H1 (cell line): ENCODE results near the gene CFAP65. TPM values are rescaled to one million over a fixed set of nuclear protein-coding genes. Genes with fewer than 3 reads are reported as not detected.

Experiments used
- CTCF ChIP-seq, 3 experiments: IDR thresholded peaks; 1 replicate in 2 of 3; 2 replicates in 1 of 3; pipeline versions ENCODE4 v1.5.1 to v1.6.1; 2011; ENCODE audit warnings: low read length in 3 of 3, mild to moderate bottlenecking in 3 of 3, inconsistent platforms in 2 of 3, low read depth in 1 of 3, moderate library complexity in 1 of 3; ENCODE audit not compliant: insufficient read depth in 1 of 3; ENCODE audit errors: control extremely low read depth in 1 of 3
- polyA plus RNA-seq, 7 experiments: library from polyadenylated mRNA; depleted of rRNA in 3 of 7; stranded (reverse) in 5 of 7; unstranded in 2 of 7; fragments of >200 nt in 5 of 7; fragments of 200-250 nt in 2 of 7; gene quantifications; 1 replicate in 5 of 7; 2 replicates in 1 of 7; 4 replicates in 1 of 7; pipeline versions ENCODE4 v1.2.1 to v1.2.3, GENCODE V29; 2011 to 2013; ENCODE audit warnings: missing spikeins in 2 of 7, mixed read lengths in 2 of 7
- total RNA-seq: library from RNA; stranded (reverse); fragmentation: NEBNext Ultra II Directional; extraction: Animal tissue kit (Norgen Biotek cat#: 25700); gene quantifications from 2 replicates; pipeline ENCODE4 v1.2.1, GENCODE V29; 2021

Gene CFAP65
- total and polyA plus RNA-seq, 2 of the 8 experiments (the other 6 are each of a cell fraction or from before 2014, with no cell fraction given) = 0.19 to 0.45 TPM

DNA sequence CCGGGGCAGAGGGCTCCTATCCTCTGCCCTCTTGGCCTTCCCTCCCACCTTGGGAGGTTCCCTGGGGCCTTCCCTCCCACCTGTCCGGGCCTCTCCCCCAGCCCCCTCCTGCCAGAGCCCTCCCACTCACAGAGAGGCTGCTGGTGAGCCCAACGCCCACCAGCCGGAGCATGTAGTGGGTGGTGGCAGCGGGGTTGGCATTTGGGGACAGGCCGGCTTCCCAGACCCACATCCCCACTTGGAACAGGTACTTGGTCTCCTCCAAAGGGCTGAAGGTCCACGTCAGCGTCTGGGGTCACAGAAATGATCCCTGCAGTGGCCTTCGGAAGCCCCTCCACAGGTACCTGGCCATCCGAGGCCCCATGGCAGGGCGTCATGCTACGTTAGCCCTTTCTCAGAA lies 19.3 kb downstream of the CFAP65 start (continued):
- no peak for TF ChIP-seq CTCF (IDR thresholded peaks at IDR 0.05; ENCODE audit: control extremely low read depth in 1 of 3, insufficient read depth in 1 of 3, low read depth in 1 of 3, low read length in 3 of 3)
